GM12892 (cell line): Measurements from ENCODE around the gene RGS17.

Source experiments
- DNase-seq: peaks from one replicate; pipeline ENCODE4 v3.0.0; 2011; ENCODE audit not compliant: insufficient read length
- FAIRE-seq: peaks from 2 replicates; lab custom pipeline; 2011; peaks lifted over from hg19 to GRCh38; lab: Jason Lieb, UNC
- POLR2A ChIP-seq: IDR thresholded peaks from 2 replicates; pipeline ENCODE4 v1.6.1; 2011; ENCODE audit warnings: low read depth, low read length, control low read depth
- POLR2AphosphoS5 ChIP-seq: IDR thresholded peaks from 2 replicates; pipeline ENCODE4 v1.6.1; 2011; ENCODE audit warnings: low read depth, low read length, control low read depth
- TAF1 ChIP-seq: IDR thresholded peaks from 2 replicates; pipeline ENCODE4 v1.6.1; 2011; ENCODE audit warnings: low read depth, mild to moderate bottlenecking, control low read depth, low read length, borderline replicate concordance

Gene RGS17

DNA sequence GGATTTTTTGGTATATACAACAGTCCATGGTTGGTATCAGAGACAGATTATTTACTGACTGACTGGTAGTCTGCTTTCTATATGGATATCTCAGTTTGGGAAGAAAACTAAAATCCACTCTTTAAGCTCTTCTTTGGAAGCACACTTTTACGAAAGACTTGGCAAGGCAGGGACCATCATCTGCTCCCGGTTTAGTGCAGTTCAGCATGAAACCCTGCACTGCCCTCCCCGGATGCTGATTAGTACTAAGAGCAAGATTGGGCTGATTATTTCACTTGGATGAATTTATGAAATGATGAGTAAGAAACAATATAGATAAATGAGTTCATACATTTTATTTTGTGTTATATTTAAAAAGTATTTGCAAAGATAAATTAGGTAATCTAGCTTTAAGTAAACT, 56.3 kb downstream of the RGS17 start:
- no peak for FAIRE-seq

DNA sequence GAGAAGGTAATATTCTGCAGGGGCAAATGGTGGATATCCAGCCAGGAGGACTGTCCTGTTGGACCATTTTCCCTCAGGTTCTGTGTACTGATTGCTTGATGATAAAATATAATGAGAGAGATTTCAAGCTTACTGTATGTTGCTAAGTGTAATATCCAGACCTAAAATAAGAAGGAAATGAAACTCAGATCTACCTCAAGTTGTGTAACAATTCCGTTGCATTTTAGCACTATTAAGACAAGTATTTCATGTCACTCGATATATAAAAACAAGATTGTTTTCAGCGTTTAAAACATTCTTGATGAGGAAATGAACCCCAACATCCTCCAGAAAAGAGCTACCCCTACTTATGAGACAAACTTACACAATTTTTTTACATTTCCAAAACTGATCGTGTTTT, 57.2 kb downstream of the RGS17 start:
- no peak for TF ChIP-seq TAF1
- TF ChIP-seq POLR2A = no peak
- TF ChIP-seq POLR2AphosphoS5 = no peak
- FAIRE-seq (no peak), DNase-seq (no peak)

More for the DNA sequence above, 56.3 kb downstream of the RGS17 start:
- TF ChIP-seq POLR2A = no peak
- TF ChIP-seq POLR2AphosphoS5 = no peak
- no peak for TF ChIP-seq TAF1
- no peak for DNase-seq

DNA sequence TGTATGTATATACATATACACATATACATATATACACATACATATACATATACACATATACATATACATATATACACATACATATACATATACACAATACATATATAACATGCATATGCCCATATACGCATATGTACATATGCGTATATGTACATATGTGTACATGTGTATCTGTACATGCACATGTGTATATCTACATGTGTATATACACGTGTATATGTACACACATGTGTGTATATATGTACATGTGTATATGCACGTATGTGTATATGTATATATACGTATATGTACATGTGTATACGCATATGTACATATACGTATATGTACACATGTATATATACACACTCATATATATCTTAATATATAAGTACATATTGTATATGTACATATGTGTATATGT, 60.3 kb downstream of the RGS17 start:
- TF ChIP-seq POLR2A = no peak
- no peak for TF ChIP-seq TAF1
- TF ChIP-seq POLR2AphosphoS5 = no peak
- no peak for DNase-seq
- no peak for FAIRE-seq

DNA sequence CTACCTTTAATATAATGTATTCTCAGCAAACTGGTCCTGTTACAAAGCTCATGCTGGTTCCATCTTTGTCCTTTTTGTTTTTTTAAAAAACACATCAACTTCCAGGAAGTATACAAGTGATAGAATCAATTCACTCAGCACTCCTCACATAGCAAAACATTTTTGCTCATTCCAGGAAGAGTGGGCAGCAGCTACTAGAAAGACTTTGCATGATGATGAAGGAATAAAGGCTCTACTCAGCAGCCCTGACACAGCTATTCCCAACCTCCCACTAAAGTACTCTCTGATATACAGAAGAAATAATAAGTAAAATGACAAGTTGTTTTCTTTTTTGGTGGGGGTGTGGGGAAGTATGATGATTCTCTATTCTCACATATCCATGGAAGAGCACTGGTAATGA, 61.2 kb downstream of the RGS17 start:
- FAIRE-seq = no peak
- TF ChIP-seq POLR2A (no peak), TAF1 (no peak), POLR2AphosphoS5 (no peak)
- no peak for DNase-seq

DNA sequence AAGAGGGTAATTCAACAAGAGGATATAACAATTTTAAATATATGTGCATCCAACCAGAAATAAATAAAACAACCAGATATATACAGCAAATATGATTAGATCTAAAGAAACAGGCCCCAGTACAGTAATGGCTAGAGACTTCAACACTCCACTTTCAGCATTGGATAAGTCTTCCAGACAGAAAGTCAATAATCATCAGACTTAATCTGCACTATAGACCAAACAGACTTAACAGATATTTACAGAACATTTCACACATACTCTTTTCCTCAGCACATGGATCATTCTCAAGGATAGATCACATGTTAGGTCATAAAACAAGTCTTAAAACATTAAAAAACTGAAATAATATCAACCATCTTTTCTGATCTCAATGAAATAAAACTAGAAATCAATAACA, 65.9 kb downstream of the RGS17 start:
- FAIRE-seq = no peak
- DNase-seq = no peak
- no peak for TF ChIP-seq POLR2AphosphoS5
- TF ChIP-seq POLR2A = no peak

DNA sequence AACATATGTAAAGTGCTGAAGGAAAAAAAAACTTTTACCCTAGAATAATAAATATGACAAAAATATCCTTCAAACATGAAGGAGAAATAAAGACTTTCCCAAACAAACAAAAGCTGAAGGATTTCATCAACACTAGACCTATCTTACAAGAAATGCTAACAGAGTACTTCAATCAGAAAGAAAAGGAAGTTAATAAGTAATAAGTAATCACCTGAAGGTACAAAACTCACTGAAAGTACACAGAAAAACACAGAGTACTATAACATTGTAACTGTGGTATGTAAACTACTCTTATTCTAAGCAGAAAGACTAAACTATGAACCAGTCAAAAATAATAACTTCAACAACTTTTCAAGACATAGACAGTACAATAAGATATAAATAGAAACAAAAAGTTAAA, 67.1 kb downstream of the RGS17 start:
- DNase-seq = no peak
- TF ChIP-seq TAF1 = no peak
- no peak for TF ChIP-seq POLR2AphosphoS5
- no peak for TF ChIP-seq POLR2A
- FAIRE-seq = no peak

DNA sequence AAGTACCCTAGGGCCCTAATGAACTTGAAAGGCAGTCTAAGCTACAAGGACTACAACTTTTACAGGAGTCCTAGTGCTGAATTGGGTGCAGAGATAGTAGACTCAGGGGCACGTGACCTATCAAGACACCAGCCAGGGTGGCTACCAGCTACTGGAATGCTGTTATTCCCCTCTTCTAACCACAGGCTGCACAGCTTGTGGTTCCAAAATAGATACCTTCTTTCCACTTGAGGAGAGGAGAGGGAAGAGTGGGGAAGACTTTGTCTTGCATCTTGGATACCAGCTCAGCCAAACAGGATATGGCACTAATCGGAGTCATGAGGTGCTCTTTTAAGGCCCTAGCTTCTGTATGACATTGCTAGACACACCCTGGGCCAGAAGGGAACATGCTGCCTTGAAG, 68.6 kb downstream of the RGS17 start:
- FAIRE-seq = no peak
- no peak for DNase-seq
- TF ChIP-seq POLR2A (no peak), POLR2AphosphoS5 (no peak), TAF1 (no peak)

DNA sequence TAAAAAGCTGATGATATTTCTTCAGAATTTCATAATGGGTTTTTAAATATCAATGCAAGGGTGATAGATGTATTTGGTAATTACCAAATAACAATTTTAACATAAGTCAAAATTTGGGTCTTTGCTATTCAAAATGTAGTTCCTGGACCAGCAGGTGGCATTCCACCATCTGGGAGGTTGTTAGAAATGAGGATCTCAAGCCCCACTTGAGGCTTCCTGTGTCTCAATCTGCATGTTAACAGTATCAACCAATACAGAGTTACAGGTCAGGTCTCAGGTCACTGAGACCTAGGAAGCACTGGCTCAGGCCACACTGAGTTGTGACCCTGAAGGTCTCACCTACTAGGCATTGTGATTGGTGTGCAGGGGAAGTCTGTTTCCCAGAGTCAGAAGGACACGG, 71.3 kb downstream of the RGS17 start:
- DNase-seq = no peak
- FAIRE-seq = no peak
- no peak for TF ChIP-seq POLR2A
- TF ChIP-seq TAF1 = no peak
- TF ChIP-seq POLR2AphosphoS5 = no peak

DNA sequence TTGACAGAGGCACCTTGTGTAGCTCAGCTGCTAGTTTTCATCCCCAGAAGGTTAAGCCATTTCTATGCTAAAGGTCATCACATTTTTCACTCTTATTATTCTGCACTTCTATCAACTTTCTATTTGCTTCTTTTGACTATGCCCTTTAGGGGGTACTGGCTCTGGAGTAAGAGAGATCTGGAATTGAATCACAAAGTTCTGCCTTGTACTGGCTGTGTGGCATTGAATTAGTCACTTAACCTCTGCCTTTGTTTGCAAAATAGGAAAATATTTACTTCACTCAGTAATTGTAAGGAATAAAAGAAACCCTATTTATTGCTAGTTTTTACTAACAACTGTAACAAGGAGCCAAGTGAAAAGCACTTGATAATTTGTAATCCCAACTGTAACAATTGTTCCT, 71.8 kb downstream of the RGS17 start:
- FAIRE-seq (no peak), DNase-seq (no peak)
- TF ChIP-seq POLR2A (no peak), TAF1 (no peak), POLR2AphosphoS5 (no peak)

DNA sequence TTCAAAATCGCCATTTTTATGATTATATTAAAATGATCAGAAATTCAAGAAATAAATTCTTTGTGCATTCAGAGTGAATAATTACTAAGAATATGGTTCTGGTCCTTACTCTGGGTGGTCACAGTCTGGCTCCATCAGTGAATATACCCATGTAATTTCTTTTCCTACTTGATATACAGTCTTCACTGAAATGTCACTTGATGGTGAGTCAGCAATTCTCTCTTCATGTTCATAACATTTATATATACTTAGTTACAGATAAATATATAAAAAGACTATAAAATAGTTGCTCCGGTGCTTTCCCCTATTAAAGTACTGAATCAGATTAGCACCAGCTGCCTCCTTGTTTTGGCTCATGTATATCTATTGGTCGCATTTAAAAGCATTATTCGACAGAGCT, 72.2 kb downstream of the RGS17 start:
- DNase-seq (no peak), FAIRE-seq (no peak)
- TF ChIP-seq POLR2AphosphoS5 = no peak
- TF ChIP-seq POLR2A = no peak
- no peak for TF ChIP-seq TAF1

DNA sequence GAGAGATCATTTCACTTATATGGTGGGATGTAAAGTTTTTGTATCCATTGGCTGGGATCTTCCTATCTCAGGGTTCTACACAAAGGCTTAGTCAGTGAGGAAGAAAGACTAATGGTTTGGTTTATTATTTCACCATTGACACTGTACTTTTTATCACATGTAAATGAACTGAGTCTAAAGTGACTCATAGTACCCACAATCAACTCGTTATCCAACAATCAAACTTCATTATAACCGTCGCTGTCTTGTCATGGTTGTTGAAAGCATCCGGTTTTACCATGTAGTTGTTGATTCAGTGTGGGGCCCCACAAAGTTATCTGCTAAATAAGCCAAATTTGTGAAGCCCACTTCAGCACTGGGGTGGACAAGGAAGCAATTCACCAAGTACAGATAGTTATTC, 72.8 kb downstream of the RGS17 start:
- DNase-seq = no peak
- FAIRE-seq = no peak
- no peak for TF ChIP-seq POLR2A
- no peak for TF ChIP-seq TAF1
- no peak for TF ChIP-seq POLR2AphosphoS5

DNA sequence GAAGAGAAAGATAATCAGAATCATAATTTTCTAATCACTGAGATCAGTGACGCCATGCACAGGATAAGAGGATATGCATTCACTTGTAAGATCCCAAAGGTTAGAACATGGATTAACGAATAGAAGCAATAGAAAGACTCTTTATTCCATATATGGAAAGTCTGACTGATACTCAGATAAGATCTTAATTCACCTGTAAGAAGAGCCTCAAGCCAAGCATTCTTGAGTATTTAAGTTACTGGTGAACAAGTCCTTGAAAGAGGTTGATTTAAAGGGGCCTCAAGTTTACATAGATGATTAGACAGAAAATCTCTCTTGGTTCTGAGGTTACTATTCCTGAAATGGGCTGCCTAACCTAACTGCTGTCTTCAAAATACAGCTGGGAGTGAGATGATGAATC, 74.8 kb downstream of the RGS17 start:
- FAIRE-seq (no peak), DNase-seq (no peak)

DNA sequence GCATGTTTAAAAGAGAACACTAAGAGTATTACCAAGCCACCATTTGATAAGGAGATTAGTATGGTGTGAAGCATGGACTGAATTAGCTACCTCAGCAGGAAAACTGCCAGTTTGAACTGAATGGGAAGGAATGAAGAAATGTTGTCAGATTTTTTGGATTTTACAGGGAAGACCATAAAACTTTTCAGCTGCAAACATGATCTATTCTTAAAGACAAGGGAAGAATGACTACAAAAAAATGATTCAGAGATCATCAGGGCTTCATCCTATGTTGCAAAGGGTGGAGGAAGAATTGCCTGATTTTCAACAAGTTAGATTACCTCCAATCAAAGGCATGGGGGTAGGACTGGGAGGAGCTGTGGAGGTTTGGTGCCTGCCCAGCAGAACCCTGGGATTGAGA, 79.3 kb downstream of the RGS17 start:
- DNase-seq (no peak), FAIRE-seq (no peak)
- no peak for TF ChIP-seq POLR2A
- TF ChIP-seq TAF1 = no peak

More for the DNA sequence above, 74.8 kb downstream of the RGS17 start:
- TF ChIP-seq TAF1 (no peak), POLR2A (no peak), POLR2AphosphoS5 (no peak)
